IPS DF 4.7 (cell line): ENCODE measurements around the gene ALK.

Experiments used
- DNase-seq: peaks from one replicate; pipeline ENCODE4 v3.0.0-alpha.2; 2013; ENCODE audit warnings: low spot score; ENCODE audit errors: extremely low read depth

ALK gene

DNA sequence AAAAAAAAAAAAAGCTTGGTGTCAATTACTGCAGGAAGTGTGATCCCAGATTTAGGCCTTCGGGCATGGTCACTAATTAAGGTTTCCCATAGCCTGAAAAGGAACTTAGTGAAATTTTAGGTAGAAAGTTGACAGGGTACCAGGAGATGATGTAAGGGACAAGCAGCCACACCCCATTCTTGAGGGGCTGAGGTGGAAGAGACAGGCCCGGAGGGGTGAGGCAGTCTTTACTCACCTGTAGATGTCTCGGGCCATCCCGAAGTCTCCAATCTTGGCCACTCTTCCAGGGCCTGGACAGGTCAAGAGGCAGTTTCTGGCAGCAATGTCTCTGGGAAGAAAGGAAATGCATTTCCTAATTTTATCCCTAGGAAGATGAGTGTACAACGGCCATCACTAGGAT is 711.8 kb downstream of the ALK start:
- DNase-seq, result no peak

DNA sequence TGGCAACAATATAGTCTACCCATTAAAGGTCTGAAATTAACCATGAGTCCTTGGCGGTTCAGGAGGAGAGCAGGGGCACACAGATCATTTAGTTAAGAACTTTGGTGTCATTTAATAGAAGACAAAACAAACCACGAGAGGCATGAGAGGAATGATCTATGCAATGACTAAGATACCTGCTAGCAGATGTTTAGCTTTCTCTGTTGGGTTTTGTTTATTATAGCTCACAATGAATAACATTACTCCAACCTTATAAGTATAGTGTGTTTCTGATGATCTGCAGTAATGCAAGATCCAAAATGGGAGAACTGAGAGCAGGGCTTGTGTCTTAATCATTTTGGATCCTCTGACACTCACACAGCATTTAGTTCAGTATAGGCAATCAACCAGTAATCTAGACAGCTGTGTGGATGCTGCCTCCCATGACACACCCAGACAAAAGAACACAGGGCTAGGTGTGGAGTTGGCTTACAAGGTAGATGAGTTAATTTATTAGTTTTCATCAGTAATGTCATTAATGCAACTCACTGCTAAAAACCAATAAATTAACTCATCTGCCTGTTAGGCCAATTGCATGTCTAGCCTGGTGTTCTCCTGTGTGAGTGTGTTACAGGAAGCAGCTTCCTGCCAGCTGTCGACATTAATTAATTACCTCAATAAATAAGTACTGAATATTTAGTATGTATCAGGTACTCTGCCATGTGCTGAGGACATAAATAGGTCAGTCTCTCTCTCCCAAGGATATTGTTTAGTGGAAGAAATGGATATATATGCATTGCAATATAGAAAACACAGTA is 713.8 kb downstream of the ALK start:
- DNase-seq, result no peak

DNA sequence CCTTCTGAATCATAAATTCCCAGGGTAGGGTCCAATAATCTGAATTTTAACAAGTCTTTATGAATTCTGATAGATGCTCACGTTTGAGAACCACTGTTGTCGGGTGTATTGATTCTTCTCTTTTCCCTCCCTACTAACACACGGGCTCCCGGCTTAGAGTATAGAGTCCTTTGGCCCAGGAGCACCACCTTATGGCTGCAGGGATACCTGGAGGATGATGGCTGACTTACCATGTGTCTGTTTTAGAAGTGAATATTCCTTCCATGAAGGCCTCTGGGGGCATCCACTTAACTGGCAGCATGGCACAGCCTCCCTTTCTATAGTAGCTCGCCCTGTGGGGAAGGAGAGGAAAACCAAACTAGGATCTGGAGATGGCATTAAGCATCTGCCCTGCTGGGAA is 714.4 kb downstream of the ALK start:
- no peak for DNase-seq

DNA sequence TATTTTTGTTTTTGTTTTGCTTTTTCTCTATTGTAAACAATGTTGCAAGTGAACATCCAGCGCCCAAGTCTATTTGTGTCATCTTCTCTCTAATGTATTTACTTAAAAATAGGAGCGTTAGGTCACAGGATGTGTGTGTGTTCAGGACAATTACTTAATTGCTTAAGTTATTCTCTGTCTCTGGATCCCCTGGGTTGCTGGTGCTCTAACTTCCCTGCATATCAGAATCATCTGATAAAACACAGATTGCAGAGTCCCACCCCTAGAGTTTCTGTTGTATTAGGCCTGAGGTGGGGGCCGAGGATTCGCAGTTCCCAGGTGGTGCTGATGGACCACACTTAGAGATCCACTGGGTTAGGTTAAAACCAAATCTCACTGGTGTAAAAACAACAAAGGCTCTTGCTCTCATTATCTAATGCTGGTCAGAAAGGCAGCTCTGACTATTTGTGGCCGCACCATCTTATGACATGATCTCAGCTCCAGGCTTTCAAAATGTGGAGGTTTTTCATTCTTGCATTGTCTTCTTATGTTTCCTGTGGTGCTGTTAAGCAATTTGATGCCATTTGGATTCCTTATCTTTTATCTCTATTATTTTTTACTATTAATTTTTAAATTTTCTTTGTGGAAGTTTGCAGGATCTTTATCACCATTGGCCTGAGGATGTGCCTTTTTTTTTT is 718.4 kb downstream of the ALK start:
- DNase-seq, result no peak

DNA sequence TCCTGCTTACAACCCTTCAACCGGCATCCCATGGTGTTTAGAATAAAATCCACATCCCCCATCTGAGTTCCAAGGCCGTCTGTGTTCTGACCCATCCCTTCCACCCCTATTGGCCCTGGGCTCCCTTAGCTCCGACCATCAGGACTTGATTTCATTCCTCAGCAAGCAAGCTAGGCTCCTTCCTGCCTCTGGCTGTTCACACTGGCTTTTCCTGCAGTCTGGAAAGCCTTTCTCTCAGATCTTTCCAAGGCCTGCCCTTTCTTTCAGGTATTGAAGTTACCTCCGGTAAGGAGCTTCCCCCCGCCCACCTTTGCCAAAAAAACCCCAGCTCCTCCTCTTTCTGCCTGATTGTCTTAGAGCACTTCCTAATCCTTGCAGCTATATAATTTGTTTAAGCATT is 719.4 kb downstream of the ALK start:
- peak; percentile 25 for DNase-seq

- peak; percentile 28 for DNase-seq
Measured at GRCh38 chr2:29196792-29197788, 724.3 kb downstream of the ALK start.

- no peak for DNase-seq
Measured at GRCh38 chr2:29195796-29196195, 725.6 kb downstream of the ALK start.

DNA sequence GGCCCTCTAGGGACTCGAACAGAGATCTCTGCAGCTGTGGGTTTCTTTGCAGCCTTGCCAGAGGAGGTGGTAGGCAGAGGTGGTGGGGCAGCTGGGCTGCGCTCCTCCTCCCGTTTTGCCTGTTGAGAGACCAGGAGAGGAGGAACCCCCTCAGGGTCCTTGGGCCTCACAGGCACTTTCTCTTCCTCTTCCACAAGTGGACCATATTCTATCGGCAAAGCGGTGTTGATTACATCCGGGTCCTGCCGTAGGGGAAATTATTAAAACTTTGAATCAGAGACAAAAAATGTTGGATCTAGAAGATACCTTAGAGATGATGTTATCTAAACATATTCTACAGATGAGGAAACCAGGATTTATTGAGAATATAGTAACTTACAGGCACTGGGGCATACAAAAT is 727.7 kb downstream of the ALK start:
- DNase-seq, result no peak

DNA sequence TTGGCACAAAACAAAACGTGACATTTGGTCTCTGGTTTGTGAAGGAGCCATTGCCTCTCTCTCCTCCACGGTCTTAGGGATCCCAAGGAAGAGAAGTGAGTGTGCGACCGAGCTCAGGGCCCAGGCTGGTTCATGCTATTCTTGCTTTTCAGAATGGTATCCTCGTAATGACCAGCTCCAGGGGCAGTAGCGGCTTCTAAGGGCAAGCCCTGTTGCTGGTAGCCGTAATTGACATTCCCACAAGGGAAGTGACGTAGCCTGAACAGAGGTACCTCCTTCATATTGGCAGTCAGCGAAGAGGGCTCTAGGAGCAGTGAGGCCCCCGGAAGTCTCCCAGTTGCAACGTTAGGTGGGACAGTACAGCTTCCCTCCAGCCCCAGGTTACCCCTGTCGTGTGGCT is 728.3 kb downstream of the ALK start:
- DNase-seq, result no peak

DNA sequence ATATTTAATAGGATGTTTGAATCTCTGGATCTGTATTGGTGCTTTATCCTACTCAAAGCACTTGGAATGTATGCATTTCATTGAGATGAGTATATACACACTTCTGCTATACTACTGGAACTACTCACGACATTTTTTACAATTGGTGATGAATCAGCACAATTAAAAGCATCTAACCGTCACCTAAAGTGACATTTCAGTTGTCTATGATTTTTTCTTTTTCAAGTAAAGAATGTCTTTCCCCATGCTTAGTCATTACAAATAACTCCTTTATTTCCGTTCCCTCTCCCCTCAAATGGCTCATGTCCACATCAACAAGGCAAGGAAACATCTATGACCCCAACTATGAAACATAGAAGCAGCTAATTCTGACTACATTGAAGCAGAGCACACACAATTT is 728.9 kb downstream of the ALK start:
- no peak for DNase-seq

DNA sequence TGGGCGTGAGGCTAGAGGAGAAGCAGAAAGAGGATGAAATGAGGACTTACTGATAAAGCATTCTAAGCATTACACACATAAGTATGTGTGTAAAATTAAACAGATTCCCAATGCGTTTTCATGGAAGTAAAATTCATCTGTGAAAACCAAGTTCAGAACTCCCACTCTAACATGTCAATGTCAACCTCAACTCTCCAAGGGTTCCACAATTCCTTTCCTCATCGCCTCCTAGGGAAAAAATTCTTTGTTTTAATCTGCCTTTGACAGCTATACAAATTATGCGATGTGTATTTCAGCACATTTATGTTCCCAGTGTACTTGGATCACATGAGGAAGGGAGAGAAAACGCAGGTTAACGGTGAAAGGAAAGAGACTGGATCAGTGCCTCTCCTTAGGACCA is 729.6 kb downstream of the ALK start:
- no peak for DNase-seq

- no peak for DNase-seq
Measured at GRCh38 chr2:29189052-29189451, 732.3 kb downstream of the ALK start.

DNA sequence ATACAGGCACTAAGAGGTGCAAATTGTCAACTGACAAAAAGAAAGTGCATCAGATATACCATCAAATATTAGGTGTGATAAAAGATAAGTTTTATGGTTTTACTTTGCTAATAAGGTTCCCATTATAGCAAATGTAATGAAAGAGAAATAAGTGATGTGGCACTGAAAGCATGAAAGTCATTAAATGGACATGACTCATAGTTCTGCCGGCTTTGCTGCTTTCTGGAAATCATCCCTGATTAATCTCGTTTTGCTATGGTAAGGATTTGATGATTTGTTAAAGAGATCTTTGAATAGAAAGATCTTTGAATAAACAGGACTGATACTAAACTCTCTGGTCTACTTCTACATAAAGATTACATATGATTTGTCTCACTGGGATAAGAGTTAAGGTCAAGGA is 733.5 kb downstream of the ALK start:
- no peak for DNase-seq

DNA sequence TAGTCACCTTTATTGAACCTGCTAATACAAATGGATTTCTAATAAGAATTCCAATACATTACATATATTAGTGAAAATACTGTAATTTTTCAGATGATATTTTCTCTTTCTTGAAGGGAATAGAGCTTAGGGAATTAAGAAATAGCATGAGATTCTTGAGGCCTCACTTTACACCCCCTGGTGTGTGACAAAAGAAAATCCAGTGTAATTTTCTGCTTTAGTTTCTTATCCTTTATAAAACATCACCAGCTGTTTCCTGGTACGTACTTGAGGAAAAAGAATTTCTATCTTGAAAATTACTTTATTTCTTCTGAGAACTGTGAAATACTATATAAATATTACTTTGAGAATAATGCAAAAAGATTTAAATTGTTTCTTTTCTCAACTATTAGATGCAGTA is 734.6 kb downstream of the ALK start:
- no peak for DNase-seq

GRCh38 chr2:29184531-29184930 is 736.9 kb downstream of the ALK start:
- no peak for DNase-seq

DNA sequence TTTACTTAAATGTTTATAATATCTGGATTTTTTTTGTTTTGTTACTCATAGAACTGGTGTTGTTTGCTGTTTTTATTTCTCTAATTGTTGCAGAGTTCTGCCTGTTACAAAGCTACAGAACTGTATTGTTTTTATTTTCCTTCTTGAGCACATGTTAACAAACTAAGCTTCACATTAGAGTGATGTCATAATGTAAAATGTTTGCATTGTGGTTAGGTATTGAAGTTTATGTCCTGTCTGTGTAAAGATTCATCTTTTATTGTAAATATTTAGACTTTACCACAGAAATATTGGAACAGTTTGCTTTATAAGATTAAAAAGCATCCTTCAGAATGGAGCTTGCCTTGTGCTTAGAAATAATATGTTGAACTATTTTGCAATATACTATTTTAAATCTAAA is 738.5 kb downstream of the ALK start:
- no peak for DNase-seq

DNA sequence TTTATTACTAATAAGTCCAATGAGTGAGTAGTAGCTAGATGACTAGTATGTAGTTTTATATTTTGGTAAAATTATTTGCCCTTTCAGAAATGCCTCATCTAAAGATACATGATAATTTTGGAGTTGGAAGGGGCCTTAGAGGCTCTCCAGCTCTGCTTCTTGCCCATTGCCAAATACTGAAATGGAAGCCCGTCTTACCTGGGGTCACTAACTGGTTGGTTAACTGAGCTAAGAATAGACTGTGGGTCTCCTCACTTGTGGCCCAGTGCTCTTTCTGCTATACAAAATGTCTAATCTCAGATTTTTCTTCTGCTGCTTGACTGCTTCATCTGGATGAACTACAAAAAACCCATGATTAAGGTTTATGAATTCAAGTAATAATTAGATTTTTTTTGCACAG is 739.1 kb downstream of the ALK start:
- DNase-seq, result no peak

DNA sequence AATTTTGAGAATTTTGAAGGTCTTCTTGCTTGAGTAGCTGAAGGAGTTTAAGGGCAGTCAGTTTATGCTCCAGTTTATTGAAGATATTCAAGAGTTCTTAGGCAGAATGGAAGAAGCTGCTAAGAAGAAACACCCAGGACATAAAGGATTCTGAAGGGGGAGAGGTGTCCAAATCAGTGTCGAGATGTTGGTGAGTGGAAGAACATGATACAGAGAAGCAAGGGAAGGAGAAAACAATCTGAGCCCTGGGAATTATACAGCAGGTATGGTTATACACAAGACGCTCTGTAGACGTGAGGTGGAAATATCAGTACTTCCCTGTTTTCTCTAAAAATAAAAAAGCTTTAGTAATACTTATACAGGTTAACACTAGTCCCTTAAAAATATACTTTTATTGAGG is 746.0 kb downstream of the ALK start:
- no peak for DNase-seq

DNA sequence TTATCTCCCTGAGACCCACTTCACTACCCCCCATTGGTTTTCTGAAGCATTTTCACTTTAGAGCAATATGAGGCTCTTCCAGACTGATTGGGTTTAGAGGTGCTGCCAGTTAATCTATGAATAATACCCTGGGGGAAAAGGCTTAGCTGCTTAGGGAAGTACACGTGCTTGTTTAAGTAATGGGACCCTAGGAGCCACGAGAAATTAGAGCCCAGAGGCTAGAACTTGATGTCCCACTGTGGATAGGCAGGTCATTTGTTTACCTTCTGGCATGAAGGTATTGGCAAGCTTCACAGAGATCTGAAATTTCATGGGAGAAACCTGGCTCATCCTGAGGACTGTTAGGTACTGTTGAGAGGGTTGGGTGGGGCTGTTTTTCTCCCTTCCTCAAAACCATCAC is 746.4 kb downstream of the ALK start:
- DNase-seq, result no peak

DNA sequence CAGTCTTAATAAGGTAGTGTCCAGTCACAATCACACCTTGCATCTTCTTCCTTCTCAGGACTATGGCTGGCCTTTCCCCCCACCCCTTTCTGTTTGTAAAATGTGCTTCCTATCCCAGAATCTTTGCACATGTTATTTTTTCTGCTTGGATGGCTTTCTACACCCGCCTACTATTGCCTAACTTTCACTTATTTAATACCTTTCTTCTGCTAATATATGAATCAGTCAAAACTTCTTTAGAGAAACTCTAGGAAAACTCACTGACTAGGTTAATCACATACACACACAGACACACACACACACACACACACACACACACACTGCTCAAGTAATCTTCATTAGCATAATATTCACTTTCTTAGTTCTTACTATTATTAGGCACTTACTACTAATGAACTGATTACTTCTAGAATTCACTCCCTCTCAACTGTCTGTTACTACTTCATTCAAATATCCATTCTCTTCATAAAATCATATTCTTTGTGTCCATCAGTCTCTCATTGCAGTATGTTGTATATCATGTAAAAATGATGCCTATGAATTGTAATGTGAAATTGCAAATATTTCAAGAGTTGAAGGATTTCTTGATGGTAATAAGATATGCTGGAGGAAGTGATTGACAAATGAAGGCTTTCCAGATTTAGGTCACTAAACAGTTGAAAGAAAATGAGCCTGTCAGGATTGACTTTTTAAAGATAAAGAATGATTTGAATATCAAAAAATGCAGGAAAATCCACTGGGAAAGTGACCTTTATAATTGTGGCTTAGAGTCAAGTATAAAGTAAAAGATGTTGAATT is 754.9 kb downstream of the ALK start:
- DNase-seq, result no peak
